NCI-H510A treated with DMSO at 0.1 percent for 48 hours (cell line): ENCODE measurements around the gene TMEM196.
A peak's percentile ranks its signal among the peaks of the same experiment; 100 is the strongest.
"Not testable (repeated sequence)": the region's sequence is repeated elsewhere in the genome, so short reads cannot be mapped to it uniquely, and the experiment has no call there.

Experiments used
- DNase-seq: peaks from one replicate; lab custom pipeline; 2025; lab: John Stamatoyannopoulos, UW

The TMEM196 gene

GRCh38 chr7:19707240-19707639 is 66.2 kb downstream of the TMEM196 start:
- DNase-seq, result no peak

GRCh38 chr7:19705663-19706062 is 67.8 kb downstream of the TMEM196 start:
- DNase-seq, result no peak

DNA sequence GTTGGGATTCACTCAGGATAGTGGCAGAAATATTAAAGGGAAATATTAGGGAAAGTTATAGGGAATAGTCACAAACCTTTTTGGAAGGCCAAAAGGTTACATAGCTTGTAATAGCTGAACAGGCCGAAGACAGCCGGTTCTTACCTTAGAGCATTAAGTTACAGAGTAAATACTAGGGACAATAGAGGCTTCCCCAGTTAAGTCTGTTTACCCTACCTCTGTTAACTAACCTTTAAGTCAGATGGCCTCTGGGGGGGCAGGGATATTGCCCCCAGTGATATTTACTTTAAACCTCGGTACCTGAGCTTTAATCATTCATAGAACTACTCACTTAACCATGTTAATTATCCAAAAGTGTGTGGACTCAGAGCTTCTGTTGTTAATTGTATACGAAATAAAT is 71.9 kb downstream of the TMEM196 start:
- DNase-seq, result peak; percentile 77

GRCh38 chr7:19700936-19701335 is 72.5 kb downstream of the TMEM196 start:
- DNase-seq, result no peak

GRCh38 chr7:19698331-19698730 is 75.1 kb downstream of the TMEM196 start:
- no peak for DNase-seq

- no peak for DNase-seq
These were observed 76.5 kb downstream of the TMEM196 start for GRCh38 chr7:19696926-19697325.

DNA sequence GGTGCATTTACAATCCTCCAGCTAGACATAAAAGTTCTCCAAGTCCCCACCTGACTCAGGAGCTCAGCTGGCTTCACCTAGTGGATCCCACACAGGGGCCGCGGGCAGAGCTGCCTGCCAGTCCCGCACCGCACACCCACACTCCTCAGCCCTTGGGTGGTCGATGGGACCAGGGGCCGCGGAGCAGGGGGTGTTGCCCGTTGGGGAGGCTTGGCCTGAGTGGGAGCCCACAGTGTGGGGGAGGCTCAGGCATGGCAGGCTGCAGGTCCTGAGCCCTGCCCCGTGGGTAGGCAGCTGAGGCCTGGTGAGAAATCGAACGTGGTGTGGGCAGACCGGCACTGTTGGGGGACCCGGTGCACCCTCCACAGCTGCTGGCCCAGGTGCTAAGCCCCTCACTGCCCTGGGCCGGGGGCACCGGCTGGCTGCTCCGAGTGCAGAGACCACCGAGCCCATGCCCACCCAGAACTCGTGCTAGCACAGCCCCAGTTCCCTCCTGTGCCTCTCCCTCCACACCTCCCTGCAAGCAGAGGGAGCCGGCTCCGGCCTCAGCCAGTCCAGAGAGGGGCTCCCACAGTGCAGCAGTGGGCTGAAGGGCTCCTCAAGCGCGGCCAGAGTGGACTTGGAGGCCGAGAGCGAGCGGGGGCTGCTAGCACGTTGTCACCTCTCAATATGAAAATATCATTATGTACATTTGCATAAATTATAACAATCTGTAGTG is 81.1 kb downstream of the TMEM196 start:
- no peak for DNase-seq

GRCh38 chr7:19690736-19691135 is 82.7 kb downstream of the TMEM196 start:
- DNase-seq, result no peak

DNA sequence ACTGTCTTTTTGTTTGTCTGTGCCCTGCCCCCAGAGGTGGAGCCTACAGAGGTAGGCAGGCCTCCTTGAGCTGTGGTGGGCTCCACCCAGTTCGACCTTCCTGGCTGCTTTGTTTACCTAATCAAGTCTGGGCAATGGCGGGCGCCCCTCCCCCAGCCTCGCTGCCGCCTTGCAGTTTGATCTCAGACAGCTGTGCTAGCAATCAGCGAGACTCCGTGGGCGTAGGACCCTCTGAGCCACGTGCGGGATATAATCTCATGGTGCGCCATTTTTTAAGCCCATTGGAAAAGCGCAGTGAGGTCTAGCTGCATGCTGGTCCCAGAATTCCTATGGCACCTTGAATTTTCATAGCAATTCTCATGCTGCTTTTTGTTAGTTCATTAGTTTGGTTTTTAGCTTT is 84.3 kb downstream of the TMEM196 start:
- not testable (repeated sequence) for DNase-seq

- no peak for DNase-seq
These were observed 91.8 kb downstream of the TMEM196 start for GRCh38 chr7:19681596-19681995.

GRCh38 chr7:19677180-19677579 is 96.2 kb downstream of the TMEM196 start:
- DNase-seq, result no peak

GRCh38 chr7:19675816-19676215 is 97.6 kb downstream of the TMEM196 start:
- DNase-seq, result no peak

GRCh38 chr7:19674266-19674960 is 99.0 kb downstream of the TMEM196 start:
- DNase-seq, result no peak

DNA sequence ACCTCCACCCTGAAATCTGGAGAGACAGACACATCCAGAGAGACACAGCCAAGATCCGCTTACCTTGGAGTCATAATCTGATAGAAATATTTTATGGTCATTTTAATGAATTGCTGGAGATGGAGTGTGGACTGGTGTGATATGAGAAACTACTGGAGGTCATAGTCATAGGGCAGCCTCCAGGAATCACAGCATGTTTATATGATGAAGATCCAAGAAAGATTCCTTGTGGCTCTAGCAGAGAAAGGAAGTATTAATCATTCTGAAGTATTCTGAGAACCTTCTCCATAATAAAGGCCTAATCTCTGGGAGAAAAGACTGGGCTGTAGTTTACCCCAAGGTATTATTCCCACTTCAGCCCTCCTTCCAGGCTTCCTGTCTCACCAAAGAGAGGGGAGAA is 102.6 kb downstream of the TMEM196 start:
- DNase-seq, result no peak
